GM10266 (cell line): Measurements from ENCODE around the gene RNF130.

Source experiments
- DNase-seq: peaks from one replicate; pipeline ENCODE4 v3.0.0; 2012; ENCODE audit errors: extremely low spot score
- CTCF ChIP-seq: IDR thresholded peaks from 2 replicates; pipeline ENCODE4 v1.5.1; 2012; ENCODE audit warnings: mild to moderate bottlenecking, low read depth; ENCODE audit not compliant: control insufficient read depth, insufficient read depth; ENCODE audit errors: missing control alignments

RNF130 gene

DNA sequence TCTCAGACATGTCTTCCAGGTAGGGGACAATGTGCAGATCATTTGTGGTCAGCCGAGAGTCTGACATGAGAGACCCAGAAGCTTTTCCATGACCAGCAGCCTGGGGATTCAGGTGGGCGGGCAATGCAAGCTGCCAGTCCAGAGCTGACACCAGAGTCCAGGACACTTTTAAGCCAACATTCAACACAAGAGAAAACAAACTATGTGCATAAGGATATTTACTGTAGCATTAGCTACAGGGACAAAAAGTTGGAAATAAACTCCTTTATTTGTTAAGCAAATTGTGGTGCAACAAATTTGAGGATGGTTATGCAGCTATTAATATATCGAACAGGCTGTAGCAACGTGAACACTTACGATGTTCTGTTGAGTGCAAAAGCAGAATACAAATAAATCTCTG lies 9.9 kb upstream of the RNF130 start:
- TF ChIP-seq CTCF, result no peak

GRCh38 chr5:180080486-180081280 lies 9.1 kb upstream of the RNF130 start:
- no peak for DNase-seq

More for the DNA sequence above, 9.9 kb upstream of the RNF130 start:
- DNase-seq, result no peak

DNA sequence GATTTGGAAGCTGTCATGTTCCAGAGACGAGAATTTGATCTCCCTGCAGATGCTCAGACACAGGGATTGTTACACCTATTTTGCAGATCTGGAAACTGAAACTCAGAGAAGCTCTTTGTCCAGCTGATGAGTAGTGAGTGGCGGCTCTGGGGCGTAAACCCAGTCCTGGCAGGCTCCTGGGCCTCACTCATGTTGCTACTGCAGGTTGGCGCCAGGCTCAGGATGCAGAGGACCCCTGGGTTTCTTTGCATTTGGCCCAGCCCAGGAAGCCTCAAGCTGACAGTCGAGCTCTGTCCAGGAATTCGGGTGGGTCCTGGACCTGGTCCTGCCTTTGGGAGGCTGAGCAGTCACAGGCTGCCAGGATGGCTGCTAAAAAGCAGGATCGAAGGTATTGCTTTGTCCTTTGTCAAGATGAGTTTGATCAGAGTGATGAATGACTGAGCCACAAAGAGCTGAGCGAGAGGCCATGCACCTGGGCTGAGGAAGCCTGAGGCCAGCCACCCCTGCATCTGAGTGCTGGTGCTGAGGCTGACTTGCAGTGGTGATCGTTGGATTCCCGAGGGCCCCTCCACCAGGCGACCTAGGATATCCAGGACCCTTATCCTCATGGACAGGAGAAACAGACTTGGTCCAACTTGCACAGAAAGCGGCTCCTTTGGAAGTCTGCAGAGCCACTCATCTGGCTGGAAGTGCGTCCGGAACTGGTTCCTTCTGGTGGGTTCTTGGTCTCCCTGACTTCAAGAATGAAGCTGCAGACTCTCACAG lies 8.3 kb upstream of the RNF130 start:
- TF ChIP-seq CTCF, result no peak
- DNase-seq, result no peak

More at GRCh38 chr5:180080486-180081280, 9.1 kb upstream of the RNF130 start:
- TF ChIP-seq CTCF, result no peak

DNA sequence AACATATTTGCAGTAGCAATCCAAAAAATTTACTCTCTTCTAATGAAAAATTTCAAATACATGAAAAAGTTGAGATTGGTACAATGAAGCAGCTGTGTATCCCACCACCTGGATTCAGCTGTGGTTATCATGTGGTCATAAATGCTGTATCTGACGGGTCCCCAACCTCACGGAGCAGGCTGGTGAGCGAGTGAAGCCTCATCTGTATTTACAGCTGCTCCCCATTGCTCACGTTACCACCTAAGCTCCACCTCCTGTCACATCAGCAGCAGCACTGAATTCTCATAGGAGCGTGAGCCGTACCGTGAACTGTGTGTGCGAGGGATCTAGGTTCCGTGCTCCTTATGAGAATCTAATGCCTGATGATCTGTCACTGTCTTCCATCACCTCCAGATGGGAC lies 6.8 kb upstream of the RNF130 start:
- TF ChIP-seq CTCF, result no peak
- no peak for DNase-seq

GRCh38 chr5:180077594-180078284 lies 6.2 kb upstream of the RNF130 start:
- TF ChIP-seq CTCF, result no peak

DNA sequence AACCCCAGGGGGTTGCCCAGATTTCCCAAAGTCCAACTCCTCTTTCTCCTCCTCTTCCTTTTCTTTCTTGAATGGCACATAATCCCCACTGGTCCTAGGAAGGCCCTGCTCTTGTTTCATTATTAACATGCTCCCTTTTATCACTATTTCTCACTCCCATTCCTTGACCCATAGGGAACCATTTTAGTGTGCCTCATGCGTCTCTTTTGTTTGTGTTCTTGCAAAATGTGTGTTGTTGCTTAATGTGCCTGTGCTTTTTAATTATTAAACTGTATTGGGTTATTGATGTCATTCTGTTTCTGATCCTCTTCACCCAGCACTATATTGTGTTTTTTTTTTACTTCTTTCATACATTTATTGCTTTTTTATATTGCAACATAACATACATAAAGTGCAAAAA lies 4.1 kb upstream of the RNF130 start:
- TF ChIP-seq CTCF, result no peak
- DNase-seq, result no peak

More at GRCh38 chr5:180077594-180078284, 6.2 kb upstream of the RNF130 start:
- DNase-seq, result no peak
